ENCODE results near the gene SYNRG.
A peak's percentile ranks its signal among the peaks of the same experiment; 100 is the strongest.

SYNRG gene

DNA sequence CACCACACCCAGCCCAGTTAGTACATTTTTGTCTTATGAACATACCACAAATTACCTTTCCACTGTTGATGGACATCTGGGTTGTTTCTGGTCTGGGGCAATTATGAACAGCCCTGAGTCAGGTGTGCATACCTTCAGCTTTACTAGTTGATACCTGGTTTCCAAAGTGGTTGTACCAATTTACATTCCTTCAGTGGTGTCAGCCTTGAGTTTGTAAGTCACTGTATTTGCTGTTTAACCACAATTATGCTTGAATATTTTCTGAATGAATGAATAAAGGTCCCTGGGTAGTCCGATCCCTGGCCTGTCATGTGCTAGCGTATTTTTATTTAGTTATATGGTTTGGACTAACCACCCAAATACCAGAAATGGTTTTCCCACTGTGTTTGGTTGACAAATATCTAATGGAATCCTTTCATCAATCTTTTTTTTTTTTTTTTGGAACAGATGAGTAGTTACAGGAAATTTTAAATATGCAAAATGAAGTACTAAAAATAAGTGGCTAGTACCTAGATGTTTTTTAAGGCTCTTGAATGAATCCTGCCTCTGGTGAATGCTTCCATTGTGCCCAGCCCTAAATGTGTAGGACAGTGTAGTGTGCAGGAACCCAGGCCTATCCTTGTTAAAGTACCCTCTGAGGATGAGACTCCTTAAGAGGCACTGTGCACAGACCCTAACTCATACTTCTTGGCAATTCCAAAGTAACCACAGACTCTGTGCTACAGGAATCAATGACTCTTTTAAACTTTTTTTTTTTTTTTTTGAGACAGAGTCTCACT, 115.8 kb downstream of the SYNRG start:
- no peak for DNase-seq

DNA sequence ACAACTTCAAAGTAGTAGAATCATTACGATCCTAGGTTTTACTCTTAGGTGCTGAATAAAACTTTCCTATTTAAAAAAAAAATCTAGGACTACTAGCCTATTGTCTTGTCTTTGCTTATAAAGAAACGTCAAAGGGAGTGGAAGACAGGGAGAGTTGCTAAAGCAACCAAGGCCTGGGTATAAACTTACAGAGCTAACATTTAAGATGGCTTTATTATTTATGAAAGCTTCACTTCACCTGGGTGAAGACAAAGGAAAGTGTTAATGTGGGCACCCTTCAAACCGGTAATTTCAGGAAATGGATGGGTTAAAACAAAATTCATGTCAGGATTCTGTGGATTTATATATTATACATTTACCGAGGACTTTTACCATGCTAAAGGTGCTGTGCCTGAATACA, 117.1 kb downstream of the SYNRG start:
- DNase-seq, result no peak

DNA sequence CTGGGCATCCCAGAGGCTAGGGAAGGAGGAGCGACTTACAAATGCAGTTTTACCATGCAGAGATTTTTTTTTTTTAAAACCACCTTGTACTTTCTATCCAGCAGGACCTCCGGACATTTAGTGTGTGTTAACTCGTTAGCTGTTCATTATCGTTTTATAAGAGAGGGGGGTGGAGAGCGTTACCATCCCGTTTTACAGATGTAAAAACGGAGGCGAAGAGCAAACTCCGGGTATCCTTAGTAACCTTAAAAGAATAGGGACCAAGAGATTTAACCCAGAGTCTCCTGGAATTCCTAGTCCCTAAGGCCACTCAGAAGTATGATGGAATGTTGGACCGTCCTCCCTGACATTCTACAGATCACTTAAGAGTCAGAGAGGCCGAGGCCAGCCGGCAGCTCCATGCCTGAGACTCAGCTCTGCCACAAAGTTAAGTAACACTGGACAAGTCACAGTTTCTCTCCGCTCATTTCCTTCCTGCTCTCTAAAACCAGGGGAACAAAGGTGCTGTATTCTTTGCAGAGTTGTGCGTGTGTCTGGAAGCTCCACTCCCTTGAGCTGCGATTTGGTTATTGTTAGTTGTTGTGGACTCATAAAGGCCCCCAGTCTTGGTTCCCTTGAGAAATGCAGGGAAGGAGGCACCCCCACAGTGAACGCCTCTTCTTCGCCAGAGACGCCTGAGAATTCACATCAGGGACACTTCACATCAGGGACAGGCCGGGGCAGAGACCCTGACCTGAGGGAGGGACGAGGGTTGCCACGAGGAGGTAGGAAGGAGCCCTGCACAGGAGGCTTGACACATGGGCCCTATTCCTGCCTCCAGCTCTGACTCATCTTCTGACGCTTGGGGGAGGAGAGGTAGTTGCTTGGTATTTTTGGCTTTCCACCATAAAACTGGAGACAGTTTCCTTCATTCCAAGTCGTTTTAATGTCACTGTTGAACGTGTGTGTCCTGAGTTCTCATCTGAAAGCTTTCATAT, 118.3 kb downstream of the SYNRG start:
- peak; percentile 37 for DNase-seq

DNA sequence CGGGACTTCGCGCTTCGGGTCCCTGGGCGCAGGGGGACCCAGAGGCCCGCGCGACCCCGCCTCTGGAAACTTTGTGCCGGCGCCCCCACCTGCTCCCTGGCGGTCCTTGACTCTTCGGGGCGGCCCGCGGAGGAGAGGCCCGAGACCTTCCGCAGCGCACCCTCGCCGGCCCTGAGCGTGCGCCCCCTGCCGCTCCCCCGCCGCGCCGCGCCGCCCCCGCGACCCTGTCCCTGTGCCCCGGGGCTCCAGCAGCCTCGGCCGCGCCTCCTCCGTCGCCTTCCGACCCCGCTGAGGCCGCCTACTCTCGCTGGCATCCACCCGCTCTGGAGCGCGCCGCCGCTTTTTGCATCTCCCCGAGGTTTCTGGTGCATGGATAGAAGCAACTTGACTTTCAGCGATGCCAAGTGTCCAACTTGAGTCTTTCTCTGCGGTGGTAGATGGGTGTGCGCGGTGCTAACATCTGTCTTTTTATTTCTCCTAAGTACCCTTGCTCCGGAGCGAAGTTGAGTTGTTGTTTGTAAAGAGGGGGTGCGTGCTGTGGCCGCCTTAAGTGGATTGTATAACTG, 119.1 kb downstream of the SYNRG start:
- peak; percentile 85 for DNase-seq

GRCh38 chr17:37489197-37490001, 119.8 kb downstream of the SYNRG start, which contains the start of gene DUSP14:
Gene DUSP14 (plus strand): TSS chr17:37489891. CDS start chr17:37512273, 22,382 bp downstream.
- peak; percentile 84 for DNase-seq

- peak; percentile 75 for DNase-seq
These were observed 120.5 kb downstream of the SYNRG start for GRCh38 chr17:37488607-37489196.

- no peak for DNase-seq
These were observed 121.1 kb downstream of the SYNRG start for GRCh38 chr17:37488009-37488604.

DNA sequence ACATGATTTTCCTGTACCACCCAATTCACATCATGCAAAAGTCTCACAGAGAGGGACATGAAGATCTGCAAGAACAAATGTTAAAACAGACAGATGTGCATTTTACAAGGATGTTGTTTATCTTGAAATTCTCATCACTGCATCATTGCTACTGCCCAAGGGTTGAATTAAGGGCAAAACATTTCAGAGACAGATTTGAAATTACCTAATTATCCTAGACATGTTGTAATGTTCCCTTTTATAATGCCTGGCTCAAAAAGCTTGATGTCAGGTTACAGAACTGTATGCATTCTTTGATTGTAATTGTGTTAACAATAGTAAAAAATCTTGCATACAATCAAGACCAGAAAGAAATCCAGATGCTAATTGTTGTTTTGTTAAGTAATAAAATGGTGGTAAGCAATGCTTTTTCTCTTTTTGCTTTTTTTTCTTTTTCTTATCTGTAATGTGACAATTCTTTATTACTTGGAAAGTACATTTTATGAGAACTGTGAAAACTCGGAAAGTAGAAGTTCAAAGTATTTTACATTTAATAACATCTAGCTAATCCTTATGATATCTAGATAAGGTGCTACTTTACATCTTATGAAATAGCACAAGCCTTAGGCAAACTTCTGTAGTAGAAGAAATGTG, 123.2 kb downstream of the SYNRG start:
- DNase-seq, result no peak

GRCh38 chr17:37483311-37484039, 125.7 kb downstream of the SYNRG start:
- DNase-seq, result no peak

DNA sequence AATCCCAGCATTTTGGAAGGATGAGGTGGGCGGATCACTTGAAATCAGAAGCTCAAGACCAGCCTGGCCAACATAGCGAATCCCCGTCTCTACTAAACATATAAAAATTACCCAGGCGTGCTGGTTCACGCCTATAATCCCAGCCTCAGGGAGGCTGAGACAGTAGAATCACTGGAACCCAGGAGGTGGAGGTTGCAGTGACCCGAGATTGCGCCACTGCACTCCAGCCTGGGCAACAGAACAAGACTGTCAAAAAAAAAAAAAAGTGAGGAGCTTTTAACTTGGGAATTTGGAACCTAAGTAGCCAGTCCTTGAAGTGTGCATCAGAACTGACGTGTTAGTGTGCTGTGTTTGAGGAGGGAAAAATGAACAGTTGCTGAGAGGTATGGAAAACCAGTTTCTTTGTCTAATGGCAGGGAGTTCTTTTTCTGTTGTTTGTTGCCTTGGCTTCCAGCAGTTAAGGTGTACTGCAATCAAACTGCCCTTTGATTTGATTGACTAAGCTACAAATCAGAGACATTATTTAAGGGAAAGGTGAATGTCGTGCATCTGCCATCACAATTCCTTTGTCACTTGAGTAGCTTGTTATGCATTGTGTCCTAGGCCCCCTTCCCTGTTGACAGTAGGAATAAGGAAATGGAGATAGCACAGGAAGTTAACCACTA, 128.1 kb downstream of the SYNRG start:
- DNase-seq, result no peak

GRCh38 chr17:37480427-37480826, 128.8 kb downstream of the SYNRG start:
- no peak for DNase-seq

GRCh38 chr17:37479025-37479424, 130.2 kb downstream of the SYNRG start:
- no peak for DNase-seq

GRCh38 chr17:37478187-37478586, 131.0 kb downstream of the SYNRG start:
- no peak for DNase-seq

- no peak for DNase-seq
These were observed 132.6 kb downstream of the SYNRG start for GRCh38 chr17:37476431-37477120.

DNA sequence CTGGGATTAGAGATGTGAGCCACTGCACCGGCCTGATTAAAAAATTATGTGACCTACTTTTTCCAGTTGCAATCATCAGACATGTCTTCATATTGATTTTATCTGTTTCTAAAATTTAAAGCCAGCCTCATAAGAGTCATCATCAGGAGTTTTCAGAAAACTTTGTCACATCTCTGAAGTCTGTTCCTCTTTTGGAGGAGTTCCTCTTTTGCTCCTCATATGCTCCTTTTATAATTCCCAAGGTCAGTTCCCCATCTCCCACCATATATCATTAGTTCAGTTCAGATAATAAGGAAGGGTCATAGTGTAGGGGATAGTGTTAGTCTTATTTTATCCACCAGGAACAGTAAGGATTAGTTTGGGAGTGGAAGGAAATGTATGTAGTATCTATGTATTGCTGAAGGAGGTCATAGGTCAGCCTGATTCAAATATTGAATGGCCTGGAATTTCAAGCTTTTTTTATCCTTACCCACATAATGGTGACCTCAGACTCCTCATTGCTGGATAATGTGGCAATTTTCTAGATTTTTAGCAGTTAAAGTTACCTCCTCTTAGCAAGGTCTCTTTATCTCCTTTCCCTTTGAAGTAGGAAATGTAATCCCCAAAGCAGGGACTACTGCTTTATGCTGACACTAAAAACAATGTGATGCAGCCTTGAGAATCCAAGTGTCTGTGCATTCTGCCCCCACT, 133.3 kb downstream of the SYNRG start:
- no peak for DNase-seq

- no peak for DNase-seq
These were observed 139.0 kb downstream of the SYNRG start for GRCh38 chr17:37470181-37470580.

GRCh38 chr17:37466471-37466870, 142.7 kb downstream of the SYNRG start:
- no peak for DNase-seq

- no peak for DNase-seq
These were observed 144.1 kb downstream of the SYNRG start for GRCh38 chr17:37465069-37465616.

Data from stimulated activated CD8-positive, alpha-beta memory T cell treated with anti-CD3 and anti-CD28 coated beads, Interleukin-4, amount 100 ng/mL, for 48 hours (primary cell).